AG20443 (cell line): ENCODE results near the gene LRP1B.

Source experiments
- DNase-seq: peaks from one replicate; pipeline ENCODE4 v3.0.0; 2012; ENCODE audit warnings: low spot score, mixed read lengths

Gene LRP1B

GRCh38 chr2:141586985-141587384, 543.8 kb downstream of the LRP1B start:
- no peak for DNase-seq

DNA sequence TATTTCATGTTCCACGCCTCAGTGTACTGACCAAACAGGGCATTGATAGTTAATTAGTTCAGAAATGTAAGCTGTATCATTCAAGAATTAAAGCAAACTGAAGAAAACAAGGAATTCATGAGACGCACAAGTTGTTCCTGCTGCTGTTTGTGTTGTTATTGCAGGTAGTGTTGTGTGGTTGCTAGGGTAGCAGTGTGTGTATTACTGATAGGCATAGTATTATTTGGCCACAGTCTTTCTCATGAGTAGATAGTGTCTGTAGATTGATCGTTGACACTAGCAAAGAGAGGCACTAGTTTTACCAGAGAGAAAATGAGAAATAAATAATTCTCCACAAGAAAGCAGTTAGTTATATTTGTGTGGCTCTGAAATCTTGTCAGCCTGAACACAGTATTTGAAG, 548.6 kb downstream of the LRP1B start:
- DNase-seq, result no peak

DNA sequence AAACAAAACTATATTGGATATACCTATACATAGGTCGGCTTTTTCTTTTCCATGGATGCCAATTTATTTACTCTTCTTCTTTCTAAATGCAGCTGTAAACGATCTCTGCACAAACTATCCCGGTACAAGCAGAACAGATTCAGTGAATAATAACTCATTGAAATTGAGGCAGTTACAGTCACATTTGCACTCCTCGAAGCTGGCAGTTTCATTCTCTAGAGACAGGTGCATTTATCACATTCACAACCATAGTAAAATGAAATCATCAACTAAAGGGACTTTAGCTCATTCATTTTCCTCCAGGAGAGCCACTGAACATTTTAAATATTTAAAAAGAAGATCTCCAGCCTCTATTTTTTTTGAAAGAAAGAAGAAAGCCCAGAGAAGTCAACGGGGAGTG, 551.7 kb downstream of the LRP1B start:
- DNase-seq, result no peak

- DNase-seq, result no peak
Observed at GRCh38 chr2:141570474-141571131, 560.2 kb downstream of the LRP1B start.

GRCh38 chr2:141569941-141570340, 560.9 kb downstream of the LRP1B start:
- DNase-seq, result no peak

DNA sequence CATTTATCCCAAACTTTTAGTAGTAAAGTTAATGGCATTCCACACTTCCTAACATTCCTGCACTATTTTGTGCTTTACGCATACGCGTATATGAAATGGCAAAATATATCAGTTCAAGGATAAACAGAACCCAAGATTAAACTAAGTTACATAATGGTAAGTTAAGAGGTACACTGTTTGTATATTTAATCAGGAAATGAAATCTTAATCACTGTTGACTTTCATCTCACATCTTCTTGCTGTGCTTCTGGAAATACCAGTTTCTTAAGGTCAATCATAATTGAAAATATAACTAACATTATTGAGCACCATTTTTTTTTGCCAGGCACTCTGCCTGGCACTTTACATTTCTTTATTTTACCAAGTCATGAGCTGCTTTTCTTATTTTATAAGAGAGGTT, 565.2 kb downstream of the LRP1B start:
- DNase-seq, result no peak

GRCh38 chr2:141560723-141561122, 570.1 kb downstream of the LRP1B start:
- no peak for DNase-seq

DNA sequence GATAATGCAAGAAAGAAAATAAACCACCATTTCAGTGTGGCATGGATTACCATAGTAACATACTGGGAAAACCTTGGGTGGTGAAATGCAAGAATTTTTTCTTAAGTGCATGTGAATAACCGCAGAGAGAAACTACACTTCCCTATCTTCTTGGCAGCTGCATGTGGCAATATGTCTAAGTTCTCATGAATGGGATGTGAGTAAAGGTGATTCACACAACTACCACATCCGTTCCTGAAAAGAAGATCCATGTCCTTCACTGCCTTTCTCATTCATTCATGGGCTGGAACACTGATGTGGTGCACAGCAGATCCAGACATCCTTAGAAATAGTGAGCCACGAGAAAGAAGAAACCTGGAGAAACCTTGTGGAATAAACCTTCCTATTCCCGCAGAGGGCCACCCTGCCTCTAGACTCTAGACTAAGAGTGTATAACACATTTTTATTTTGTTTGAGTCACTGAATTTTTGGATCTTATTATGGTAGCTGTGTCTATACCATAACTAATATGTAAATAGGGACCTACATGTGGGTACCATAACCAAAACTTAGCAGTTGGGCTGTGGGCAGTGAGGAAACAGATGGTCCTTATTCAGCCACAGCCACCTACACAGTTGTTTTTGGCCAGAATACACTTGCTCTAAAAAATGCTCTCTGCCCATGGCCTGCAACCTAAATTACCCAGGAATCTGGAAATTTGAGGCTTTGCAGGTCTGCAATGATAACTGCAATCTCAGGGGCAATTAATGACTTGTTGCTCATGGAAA, 573.3 kb downstream of the LRP1B start:
- no peak for DNase-seq

DNA sequence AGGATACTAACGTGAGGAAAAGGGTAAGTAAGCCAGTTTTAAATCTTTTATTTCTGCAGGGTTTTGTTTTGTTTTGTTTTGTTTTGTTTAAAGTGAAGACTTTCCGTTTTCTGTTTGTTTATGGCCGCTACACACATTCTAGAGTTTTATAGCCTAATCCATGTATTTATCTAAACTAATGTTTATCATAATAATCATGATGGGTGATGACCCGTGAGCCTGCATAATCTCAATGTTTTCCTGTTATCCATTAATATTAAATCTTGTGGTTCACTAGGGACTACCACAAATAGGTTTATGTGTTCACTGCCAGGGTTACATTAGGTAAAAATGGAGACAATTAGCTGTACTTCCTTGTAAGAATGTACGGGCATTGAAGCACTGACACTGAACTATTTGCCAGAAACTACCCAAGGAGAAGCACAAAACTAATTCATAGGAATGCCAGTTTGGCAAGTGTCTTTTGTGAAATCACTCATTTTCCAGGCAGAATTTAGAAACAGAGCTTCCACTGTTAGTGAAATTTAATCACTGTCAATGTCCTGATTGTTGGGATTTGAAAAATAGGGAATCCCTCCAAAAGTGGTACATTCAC, 574.8 kb downstream of the LRP1B start:
- DNase-seq, result no peak

DNA sequence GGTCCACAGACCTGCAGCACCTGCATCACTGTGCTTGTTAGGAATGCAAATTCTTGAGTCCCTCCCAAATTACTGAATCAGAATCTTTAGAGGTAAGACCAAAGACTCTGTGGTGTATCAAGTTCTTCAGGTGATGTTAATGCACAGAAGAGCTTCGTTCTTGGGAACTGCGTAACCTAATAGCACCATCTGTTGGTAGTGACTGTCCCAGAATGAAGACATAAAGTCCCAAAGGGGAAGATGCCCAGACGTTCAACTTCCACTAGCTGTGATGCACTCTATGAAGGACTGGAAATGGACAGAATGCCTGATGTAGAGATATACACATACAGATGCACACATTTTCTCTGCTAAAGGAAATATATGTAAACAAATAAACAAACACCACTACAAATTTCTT, 576.0 kb downstream of the LRP1B start:
- DNase-seq, result no peak

DNA sequence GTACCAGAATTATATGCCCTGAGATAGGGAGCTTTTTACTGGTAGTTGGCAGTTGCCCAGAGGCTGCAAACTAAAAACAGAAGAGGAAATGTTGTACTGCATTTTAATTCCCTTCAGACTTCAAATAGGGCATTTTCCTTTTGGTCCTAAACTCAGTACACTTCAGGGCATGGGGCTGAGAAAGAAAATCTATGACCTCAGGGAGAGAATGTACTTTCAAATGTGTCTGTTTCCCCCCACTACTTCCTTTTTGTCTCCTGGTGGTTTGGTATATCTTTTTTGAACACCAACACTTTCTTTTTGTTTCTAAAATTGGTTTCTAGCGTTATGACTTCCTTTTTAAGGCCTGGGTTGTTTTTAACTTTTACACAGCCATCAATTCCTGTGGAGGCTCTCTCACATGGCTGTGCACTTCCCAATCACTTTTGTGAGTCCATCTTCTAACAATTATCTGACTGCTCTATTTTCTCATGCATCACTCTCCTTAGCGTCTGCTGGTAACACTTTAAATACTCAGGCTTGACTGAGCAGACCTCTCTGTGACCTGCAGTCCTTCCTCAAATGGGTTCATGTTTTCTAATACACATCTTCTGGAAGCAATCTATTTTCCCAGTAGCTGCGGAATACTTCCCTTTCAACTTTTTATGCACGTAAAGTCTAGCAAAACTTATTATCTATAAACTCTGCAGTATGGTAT, 596.0 kb downstream of the LRP1B start:
- no peak for DNase-seq

DNA sequence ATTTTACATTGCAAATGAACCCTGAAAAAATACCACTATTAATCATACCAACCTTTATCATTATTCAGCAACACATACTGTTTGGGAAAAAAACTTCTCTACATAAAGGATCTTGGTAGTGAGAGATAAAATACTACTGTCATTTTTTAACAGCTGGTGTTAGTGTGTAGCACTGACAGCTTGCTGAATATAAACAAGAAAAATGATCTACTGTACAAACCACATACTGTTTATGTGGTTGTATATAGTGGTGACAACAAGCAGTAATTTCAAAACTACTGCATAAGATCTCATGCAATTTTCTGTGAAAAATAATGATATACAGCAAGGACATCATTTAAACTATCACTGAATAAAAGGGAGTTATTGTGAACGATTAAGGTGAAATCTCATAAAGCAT, 601.2 kb downstream of the LRP1B start:
- no peak for DNase-seq

DNA sequence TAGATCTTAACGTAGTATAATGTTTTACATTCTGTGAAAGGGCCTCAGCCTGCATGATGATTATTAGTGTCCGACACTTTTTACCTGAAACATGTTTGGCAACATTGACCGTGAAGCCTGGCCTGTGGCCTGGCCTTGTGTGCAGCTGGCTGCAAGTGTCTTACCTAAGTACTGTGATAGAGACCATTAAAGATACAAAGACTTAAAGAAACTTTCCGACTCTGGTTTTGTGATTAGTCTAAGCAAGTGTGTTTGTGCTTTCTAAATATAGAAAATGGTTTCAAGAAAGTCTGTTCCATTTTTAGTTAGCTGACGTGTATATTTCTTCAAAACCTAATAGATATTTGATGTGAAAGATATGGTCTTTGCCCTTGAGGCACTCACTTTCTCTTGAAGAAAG, 601.8 kb downstream of the LRP1B start:
- DNase-seq, result no peak

DNA sequence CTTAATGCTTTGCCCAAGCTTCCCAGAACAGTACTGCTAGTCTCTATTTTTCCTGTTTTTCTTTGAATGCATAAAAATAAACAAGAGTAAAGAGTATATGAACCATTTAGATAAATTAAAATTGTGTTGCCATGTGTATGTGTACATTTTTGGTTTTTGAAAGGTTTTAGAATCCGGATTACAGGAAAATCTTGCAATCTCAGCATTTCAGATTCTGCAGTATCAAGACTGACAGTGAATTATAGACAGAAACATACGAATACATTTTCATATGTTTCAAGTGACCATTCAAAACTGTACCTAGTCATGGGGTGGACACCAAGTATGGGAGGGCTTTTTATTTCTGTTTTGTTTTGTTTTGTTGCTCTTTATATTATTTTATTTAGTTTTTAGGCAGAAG, 604.1 kb downstream of the LRP1B start:
- DNase-seq, result no peak

- no peak for DNase-seq
Observed at GRCh38 chr2:141524777-141525176, 606.0 kb downstream of the LRP1B start.

DNA sequence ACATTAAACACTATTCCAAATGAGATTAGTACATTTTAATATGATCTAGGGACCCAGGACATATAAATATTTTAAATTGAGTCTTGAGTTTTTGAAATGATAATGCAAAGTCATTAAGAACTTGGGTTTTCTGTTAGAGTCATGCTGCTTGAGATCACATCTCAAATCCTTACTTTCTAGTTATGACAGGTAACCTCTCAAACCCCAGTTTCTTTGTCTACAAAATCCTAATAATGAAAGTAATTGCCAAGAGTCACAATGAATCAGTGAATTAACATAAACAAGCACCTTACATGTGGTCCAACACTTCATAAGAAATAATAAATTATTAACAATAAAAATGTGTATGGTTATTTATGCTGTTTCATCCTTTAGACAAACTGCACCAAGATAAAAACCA, 607.6 kb downstream of the LRP1B start:
- no peak for DNase-seq

DNA sequence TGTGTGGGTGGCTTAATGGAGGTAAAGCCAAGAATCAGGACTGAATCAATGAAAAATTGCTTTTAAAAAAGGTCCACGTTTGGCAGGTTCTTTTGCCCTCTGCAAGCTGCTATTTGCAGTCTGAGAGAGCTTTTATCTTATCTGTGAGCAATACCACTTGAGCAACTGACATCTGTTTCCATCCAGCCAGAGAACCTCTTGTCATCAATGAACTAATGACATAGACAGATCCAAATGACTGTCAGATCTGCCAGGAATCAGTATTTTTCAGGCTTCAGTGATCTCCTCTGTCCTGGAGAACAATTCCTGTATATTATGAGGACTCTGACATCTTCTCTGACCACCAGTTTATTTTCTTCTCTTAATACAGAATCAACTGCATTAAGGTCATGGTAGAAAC, 608.1 kb downstream of the LRP1B start:
- DNase-seq, result no peak

DNA sequence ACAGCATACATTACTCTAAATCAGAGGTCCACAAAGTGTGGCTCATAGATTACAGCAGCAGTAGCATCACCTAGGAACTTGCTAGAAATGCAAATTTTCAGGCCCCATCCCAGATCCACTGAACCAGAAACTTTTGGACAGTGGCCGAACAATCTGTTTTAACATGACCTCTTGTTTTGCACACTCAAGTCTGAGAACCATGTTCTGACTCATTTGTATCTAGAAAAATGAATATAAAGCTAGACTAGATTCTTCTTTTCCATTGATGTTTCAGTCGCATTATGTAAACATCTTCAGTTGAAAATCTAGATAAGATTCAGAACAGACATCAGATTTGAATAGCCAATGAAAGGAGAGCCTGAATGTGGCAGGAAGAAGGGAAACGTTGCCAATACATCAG, 608.8 kb downstream of the LRP1B start:
- no peak for DNase-seq

DNA sequence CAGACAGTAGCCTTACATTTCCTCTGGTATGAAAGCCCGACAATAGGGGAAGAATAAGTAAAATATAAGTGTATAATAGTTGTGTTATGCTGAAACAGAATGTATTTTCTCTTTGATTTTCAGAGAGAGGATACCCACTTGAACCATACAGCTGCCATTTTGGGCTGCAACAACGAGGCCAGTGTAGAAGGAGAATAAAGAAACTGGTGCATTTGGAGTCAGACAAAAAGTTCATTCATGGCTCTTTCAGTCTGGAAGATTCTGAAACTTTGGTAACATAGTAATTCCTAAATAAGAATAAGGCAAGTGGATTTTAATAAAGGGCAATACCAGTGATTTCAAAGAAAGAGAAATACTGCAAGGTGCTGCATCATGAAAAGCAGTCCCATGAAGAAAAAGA, 610.9 kb downstream of the LRP1B start:
- DNase-seq, result no peak

DNA sequence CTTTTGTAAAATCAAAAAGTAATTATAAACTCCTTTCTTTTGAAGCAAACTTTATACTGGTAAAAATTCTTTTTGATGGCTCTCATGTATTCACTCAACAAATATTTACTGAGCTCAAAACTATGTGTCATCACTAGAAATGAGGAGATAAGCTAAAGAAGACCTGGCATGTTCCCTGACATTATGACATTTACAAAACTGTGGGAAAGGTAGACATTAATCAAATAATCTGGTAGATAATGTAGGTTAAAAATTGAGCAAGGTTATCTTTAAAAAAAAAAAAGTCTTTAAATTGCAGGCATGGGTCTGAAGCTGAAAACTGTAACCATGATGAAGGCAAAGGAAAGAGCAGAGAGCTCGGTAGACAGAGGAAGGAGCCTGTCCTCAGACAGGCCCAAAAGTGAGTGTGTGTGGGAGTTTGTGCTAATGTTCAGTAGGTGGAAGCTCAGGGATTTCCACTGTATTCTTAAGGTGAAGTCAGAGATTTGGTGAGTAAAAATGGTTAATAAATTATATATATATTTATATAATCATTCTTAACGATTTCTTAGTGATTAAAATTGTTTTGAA, 612.9 kb downstream of the LRP1B start:
- no peak for DNase-seq

DNA sequence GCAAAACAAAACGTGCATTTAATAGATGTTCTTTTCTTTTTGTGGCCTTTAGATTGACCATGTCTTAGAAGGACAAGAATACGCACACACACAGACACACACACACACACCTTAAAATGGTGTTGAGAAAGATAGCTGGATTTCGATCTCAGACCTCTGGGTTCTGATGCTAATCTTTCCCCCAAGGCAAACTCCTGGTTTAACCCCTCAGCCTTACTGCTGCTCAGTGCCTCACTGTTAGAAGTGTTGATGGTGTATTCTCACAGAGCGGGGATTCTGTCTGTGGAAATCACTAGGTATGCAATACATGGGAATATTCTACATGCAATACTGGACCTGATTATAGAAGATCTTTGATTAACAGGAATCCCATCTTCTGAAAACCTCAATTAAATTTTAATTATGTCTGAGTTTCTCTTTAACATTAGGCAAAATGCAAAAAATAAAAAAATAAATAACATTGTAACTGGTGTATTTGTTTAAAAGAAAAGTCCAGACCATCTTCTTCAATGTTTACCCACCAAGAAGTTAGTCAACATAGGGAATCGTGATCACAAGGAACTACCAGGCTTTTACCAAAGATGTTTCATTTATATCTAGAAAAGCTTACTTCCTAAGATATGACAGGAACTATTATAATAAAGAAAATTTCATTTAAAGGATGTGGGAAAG, 613.5 kb downstream of the LRP1B start:
- no peak for DNase-seq

- DNase-seq, result no peak
Observed at GRCh38 chr2:141515931-141516330, 614.9 kb downstream of the LRP1B start.
